Choroid plexus epithelial cell (primary cell): Measurements from ENCODE around the gene SLC8A3.

Experiments used
- DNase-seq: peaks from one replicate; pipeline ENCODE4 v3.0.0-alpha.2; 2010; ENCODE audit warnings: low read depth
- H3K4me3 ChIP-seq: 2 replicates; pipeline ENCODE4 v1.5.1; 2011; ENCODE audit warnings: low read depth, mild to moderate bottlenecking, control low read depth, low read length, moderate library complexity
- CTCF ChIP-seq: conservative IDR thresholded peaks from 2 replicates; pipeline ENCODE4 v1.5.1; 2011; ENCODE audit warnings: low read depth, mild to moderate bottlenecking, control low read depth, inconsistent platforms, low read length, moderate library complexity

SLC8A3 gene

GRCh38 chr14:70152081-70152480 is 36.7 kb downstream of the SLC8A3 start:
- no peak overlapping the region for H3K4me3 ChIP-seq
- no peak for TF ChIP-seq CTCF
- DNase-seq: no peak

GRCh38 chr14:70149596-70150165 is 39.1 kb downstream of the SLC8A3 start:
- H3K4me3 ChIP-seq: no peak overlapping the region
- no peak for DNase-seq
- no peak for TF ChIP-seq CTCF

GRCh38 chr14:70148911-70149595 is 39.7 kb downstream of the SLC8A3 start:
- no peak for TF ChIP-seq CTCF
- no peak for DNase-seq
- no peak overlapping the region for H3K4me3 ChIP-seq

- no peak for TF ChIP-seq CTCF
- no peak for DNase-seq
- H3K4me3 ChIP-seq: no peak overlapping the region
Observed at GRCh38 chr14:70148351-70148750, 40.4 kb downstream of the SLC8A3 start.

- no peak overlapping the region for H3K4me3 ChIP-seq
- TF ChIP-seq CTCF: no peak
- DNase-seq: no peak
Observed at GRCh38 chr14:70144046-70144445, 44.7 kb downstream of the SLC8A3 start.

GRCh38 chr14:70143306-70143705 is 45.4 kb downstream of the SLC8A3 start:
- no peak overlapping the region for H3K4me3 ChIP-seq
- no peak for TF ChIP-seq CTCF
- no peak for DNase-seq

GRCh38 chr14:70140614-70141013 is 48.1 kb downstream of the SLC8A3 start:
- no peak for TF ChIP-seq CTCF
- no peak overlapping the region for H3K4me3 ChIP-seq
- no peak for DNase-seq
